A549 (cell line): ENCODE results near the gene LSM12.
"Not testable (repeated sequence)": the region's sequence is repeated elsewhere in the genome, so short reads cannot be mapped to it uniquely, and the experiment has no call there.

Experiments
- CTCF ChIP-seq: fragments of >200 bp; sonication (Bioruptor Twin); formaldehyde crosslinking; IDR thresholded peaks from 3 replicates; pipeline ENCODE4 v1.5.1; 2016
- MAFK ChIP-seq: fragments of 450-650 bp; IDR thresholded peaks from 2 replicates; pipeline ENCODE4 v1.6.1; 2014; ENCODE audit not compliant: partially characterized antibody
- MAX ChIP-seq: IDR thresholded peaks from 2 replicates; pipeline ENCODE4 v1.6.1; 2012
- MYC ChIP-seq: IDR thresholded peaks from 2 replicates; pipeline ENCODE4 v1.6.1; 2012; ENCODE audit warnings: mild to moderate bottlenecking, inconsistent platforms, low read length, improper control_type of control experiment, borderline replicate concordance
- PBX3 ChIP-seq: IDR thresholded peaks from 2 replicates; pipeline ENCODE4 v1.6.1; 2012
- POLR2A ChIP-seq: IDR thresholded peaks from 2 replicates; pipeline ENCODE4 v1.6.1; 2012; ENCODE audit warnings: mild to moderate bottlenecking, low read length
- RAD21 ChIP-seq, 2 experiments: fragments of >200 bp in 1 of 2; sonication (Bioruptor Twin) in 1 of 2; formaldehyde crosslinking in 1 of 2; IDR thresholded peaks in 1 of 2; conservative IDR thresholded peaks in 1 of 2; 2 replicates in 1 of 2; 3 replicates in 1 of 2; pipeline ENCODE4 v1.6.1; 2012 to 2018; ENCODE audit warnings: inconsistent platforms in 1 of 2
- SMC3 ChIP-seq: fragments of >200 bp; sonication (Bioruptor Twin); formaldehyde crosslinking; IDR thresholded peaks from 3 replicates; pipeline ENCODE4 v1.6.1; 2018; ENCODE audit warnings: inconsistent platforms

DNA sequence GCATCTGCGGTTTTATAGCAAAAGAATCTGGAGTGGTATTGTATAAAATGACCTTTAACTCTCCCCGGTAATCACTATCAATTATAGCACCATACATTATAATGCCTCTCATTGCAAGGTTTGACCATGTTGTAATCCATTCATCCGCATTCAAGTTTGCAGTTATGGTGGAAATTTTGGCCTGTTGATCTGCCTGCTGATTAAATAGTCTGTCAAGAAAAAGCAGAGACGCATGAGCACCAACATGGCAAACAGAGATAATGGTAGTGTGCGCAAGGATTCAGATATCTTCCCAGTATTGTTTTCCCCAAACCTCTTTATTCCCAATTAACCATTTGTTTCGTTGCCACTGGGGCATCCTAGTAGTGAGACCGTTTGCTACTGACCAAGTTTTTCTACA, 45.2 kb downstream of the LSM12 start:
- not testable (repeated sequence) for TF ChIP-seq CTCF; POLR2A; SMC3; MYC; MAX; MAFK; RAD21 (conservative IDR thresholded peaks at IDR 0.05 in 1 of 2, IDR thresholded peaks at IDR 0.05 in 1 of 2); PBX3
